Fibroblast of the aortic adventitia (primary cell): ENCODE data around the gene COL4A2. TPM values are rescaled to one million over a fixed set of nuclear protein-coding genes. Genes with fewer than 3 reads are reported as not detected.

Source experiments
- DNase-seq: peaks from one replicate; pipeline ENCODE4 v3.0.0-alpha.2; 2010; ENCODE audit warnings: low read depth
- H3K4me3 ChIP-seq: 2 replicates; pipeline ENCODE4 v1.5.1; 2011; ENCODE audit warnings: low read depth, mild to moderate bottlenecking, control low read depth, low read length, moderate library complexity
- total RNA-seq: library from RNA; depleted of rRNA; stranded (reverse); fragments of >200 nt; gene quantifications from 2 replicates; pipeline ENCODE4 v1.2.3, GENCODE V29; 2012; ENCODE audit warnings: low replicate concordance
- TF ChIP-seq, protein P1 (sequence below): IDR thresholded peaks from 2 replicates; pipeline ENCODE4 v1.5.1; 2011; ENCODE audit warnings: mild to moderate bottlenecking, low read length, control low read depth, inconsistent platforms; ENCODE audit not compliant: insufficient read depth

Gene COL4A2
- total RNA-seq, 1 donor = 53.3 TPM

DNA sequence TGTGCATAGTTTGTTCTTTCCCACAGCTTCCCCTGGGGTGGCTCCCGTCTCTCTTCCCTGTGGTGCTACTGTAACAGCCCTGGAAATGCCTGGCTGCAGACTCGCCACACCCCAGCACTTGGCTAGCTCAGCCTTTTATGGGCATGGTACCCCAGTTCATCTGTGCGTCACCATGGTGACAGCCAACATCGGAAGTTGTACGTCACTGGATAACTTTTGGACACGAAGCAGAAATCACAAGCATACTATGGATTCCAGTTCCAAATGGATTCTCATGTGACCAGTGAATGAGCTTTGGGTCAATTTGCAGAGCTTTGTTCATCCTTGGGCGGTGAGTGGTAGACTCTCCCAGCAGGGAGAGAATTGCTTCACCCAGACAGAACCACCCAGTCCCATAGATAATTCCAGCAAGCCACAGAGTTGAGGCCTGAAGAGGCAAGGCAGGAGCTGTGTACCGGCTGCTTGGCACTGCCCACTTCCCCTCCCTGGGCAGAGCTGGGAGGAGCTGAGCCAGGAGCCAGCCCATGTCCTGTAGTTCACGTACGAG lies 54.4 kb downstream of the COL4A2 start:
- peak; percentile 98 for DNase-seq

DNA sequence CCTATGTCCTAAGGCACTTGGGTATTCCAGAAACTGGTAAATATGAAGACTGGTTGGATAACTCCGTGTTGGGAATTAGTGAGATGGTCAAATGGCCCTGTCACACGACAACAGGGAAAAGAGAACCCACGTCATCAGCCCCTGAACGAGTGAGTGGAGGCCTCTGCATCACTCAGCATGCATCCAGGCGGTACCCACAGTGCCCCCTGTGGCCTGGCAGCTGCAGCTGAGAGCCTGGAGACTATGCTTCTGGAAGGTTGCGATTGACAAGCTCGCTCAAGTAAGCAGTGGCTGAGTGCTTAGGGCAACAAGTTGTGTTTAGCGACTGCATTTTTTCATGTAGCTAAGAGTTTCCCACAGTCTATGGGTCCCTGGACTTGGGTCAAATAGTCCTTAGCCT lies 55.9 kb downstream of the COL4A2 start:
- H3K4me3 ChIP-seq = no peak overlapping the region
- no peak for DNase-seq
- TF ChIP-seq, protein P1, sequence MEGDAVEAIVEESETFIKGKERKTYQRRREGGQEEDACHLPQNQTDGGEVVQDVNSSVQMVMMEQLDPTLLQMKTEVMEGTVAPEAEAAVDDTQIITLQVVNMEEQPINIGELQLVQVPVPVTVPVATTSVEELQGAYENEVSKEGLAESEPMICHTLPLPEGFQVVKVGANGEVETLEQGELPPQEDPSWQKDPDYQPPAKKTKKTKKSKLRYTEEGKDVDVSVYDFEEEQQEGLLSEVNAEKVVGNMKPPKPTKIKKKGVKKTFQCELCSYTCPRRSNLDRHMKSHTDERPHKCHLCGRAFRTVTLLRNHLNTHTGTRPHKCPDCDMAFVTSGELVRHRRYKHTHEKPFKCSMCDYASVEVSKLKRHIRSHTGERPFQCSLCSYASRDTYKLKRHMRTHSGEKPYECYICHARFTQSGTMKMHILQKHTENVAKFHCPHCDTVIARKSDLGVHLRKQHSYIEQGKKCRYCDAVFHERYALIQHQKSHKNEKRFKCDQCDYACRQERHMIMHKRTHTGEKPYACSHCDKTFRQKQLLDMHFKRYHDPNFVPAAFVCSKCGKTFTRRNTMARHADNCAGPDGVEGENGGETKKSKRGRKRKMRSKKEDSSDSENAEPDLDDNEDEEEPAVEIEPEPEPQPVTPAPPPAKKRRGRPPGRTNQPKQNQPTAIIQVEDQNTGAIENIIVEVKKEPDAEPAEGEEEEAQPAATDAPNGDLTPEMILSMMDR = no peak

More for the DNA sequence above, 54.4 kb downstream of the COL4A2 start:
- no peak overlapping the region for H3K4me3 ChIP-seq
- TF ChIP-seq, protein P1 = no peak

DNA sequence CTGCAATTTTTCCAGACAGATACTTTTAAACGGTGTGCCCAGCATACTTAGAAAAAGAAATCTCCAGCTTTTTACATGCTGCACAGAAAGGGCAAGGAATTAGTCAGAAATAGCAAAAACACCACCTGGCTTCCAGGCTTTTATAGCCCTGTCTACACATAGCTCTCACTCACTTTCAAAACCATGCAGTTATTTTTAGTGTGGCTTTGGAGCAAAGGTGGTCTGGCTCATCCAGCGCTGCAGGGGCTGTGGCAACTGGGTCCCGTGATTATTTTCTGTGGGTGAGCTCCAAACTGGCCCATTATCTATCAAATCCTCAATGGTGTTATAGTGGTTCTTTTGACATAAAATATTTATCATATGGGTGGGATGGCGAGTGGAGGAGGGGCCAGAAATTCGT lies 57.0 kb downstream of the COL4A2 start:
- no peak overlapping the region for H3K4me3 ChIP-seq
- TF ChIP-seq, protein P1 = no peak
- DNase-seq = no peak

DNA sequence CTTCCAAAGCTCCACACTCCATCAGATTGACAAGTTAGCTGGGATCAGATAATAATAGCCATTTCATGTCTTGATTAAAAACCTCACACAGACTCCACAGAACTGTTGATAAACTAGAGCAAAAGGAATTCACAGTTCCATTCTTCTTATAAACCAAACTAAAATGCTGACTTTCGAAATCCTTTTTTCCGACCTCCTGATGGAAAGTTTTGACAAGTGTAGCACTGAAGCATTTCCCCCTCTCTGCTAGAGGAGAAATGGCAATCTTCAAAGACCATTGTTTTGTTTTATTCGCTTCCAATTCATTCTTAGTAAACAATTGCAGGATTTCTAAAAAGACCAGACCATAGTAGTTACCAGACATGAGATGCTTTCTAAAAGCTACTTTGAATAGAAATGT lies 58.8 kb downstream of the COL4A2 start:
- no peak for DNase-seq
- H3K4me3 ChIP-seq = no peak overlapping the region
- TF ChIP-seq, protein P1 = no peak

DNA sequence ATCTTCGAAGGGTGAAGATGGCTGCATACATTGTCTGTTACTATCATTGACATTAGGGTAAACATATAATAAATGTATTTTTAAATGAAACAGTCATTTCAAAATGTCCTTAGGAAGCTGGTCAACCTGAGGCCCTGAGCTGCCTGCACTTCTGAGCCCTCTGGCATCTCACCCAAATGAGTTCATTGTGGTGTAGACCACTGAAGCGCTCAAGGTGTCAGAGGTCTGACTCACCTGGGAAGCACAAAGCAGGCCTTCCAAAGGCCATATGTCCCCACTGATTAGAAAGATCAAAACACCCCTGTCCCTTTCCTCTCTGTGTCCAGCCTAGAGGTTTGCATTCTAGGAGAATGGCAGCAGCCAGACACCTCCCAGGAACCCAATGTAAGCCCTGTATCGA lies 59.6 kb downstream of the COL4A2 start:
- no peak for DNase-seq
- H3K4me3 ChIP-seq = no peak overlapping the region
- TF ChIP-seq, protein P1 = no peak

DNA sequence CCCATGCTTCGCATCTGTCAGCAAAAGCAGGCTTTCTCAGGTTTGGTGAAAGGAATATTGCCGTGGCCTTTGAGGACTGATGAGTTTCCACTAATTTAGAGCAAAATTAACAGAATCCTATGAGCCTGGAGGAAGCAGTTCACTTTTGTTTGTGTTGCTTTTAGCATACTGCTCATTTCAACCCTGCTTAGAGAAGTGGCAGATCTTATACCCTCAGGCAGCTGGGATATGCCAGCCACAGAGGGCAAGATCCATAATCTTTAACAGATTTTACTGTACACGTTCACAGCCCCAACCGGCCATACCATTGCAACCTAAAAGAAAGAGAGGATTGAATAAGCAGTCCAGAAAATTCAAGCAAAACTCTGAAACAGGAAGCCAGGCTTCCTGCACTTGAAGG lies 60.5 kb downstream of the COL4A2 start:
- no peak overlapping the region for H3K4me3 ChIP-seq
- TF ChIP-seq, protein P1 = no peak
- no peak for DNase-seq

DNA sequence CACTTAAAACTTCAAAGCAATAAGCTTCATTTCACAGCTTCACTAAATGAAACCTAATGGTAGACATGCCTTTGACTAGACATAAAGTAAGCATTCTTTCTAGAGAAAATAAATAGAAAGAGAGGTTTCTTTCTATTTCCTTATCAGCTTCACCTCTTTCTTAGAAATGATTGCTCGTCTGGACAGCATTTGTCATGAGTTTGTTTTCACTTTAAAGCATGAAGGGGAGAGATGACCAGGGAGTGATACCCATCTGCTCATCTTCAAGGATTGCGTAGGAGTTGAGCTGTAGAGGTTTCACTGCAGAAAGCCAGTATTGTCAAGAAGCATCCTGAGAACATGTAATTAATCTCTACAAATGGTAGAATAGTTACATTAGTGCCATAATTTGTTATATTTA lies 61.3 kb downstream of the COL4A2 start:
- DNase-seq = no peak
- TF ChIP-seq, protein P1 = no peak
- no peak overlapping the region for H3K4me3 ChIP-seq
